ENCODE measurements around the gene TET1. TPM values are rescaled to one million over a fixed set of nuclear protein-coding genes. Genes with fewer than 3 reads are reported as not detected.

Gene TET1
- total and polyA plus RNA-seq, 2 donors from 2014 or later, result 0.22 to 2.2 TPM

GRCh38 chr10:68655620-68656126 is 95.5 kb downstream of the TET1 start:
- no peak overlapping the region for H3K9ac ChIP-seq (ENCODE audit: low read length in 3 of 3)
- no peaks in the 10 kb centered on the region for H3K4me1 ChIP-seq (ENCODE audit: control insufficient read depth in 2 of 3, insufficient read depth in 2 of 3, low read depth in 1 of 3, low read length in 3 of 3)
- no peak overlapping the region for H3K4me3 ChIP-seq (ENCODE audit: low read length in 3 of 3)
- no peak overlapping the region for H3K27ac ChIP-seq (ENCODE audit: low read depth in 2 of 2, low read length in 2 of 2)
- no peak for DNase-seq
- intact Hi-C loops (cut with DNase I), result no loop called here
- FAIRE-seq, result no peak
- H3K9me3 ChIP-seq (ENCODE audit: control insufficient read depth in 2 of 3, insufficient read depth in 1 of 3, low read length in 3 of 3), result no peaks in the 10 kb centered on the region
- H3K27me3 ChIP-seq (ENCODE audit: control insufficient read depth, insufficient read depth, low read length), result no peaks in the 10 kb centered on the region
- no peaks in the 10 kb centered on the region for H3K36me3 ChIP-seq (ENCODE audit: control insufficient read depth in 2 of 3, insufficient read depth in 3 of 3, low read length in 3 of 3)
- TF ChIP-seq CTCF (IDR thresholded peaks at IDR 0.05; ENCODE audit: borderline replicate concordance, extremely low read depth, insufficient read depth), result no peak

GRCh38 chr10:68665841-68666240 is 105.7 kb downstream of the TET1 start:
- Histone ChIP-seq H3K9ac (ENCODE audit: low read length in 3 of 3) (no peak overlapping the region), H3K4me1 (ENCODE audit: control insufficient read depth in 2 of 3, insufficient read depth in 2 of 3, low read depth in 1 of 3, low read length in 3 of 3) (no peaks in the 10 kb centered on the region), H3K9me3 (ENCODE audit: control insufficient read depth in 2 of 3, insufficient read depth in 1 of 3, low read length in 3 of 3) (no peaks in the 10 kb centered on the region), H3K27ac (ENCODE audit: low read depth in 2 of 2, low read length in 2 of 2) (no peak overlapping the region), H3K36me3 (ENCODE audit: control insufficient read depth in 2 of 3, insufficient read depth in 3 of 3, low read length in 3 of 3) (peaks cover 0 to 2% (median 0%) of the 10 kb centered on the region in 3 donors), H3K27me3 (ENCODE audit: control insufficient read depth, insufficient read depth, low read length) (no peaks in the 10 kb centered on the region), H3K4me3 (ENCODE audit: low read length in 3 of 3) (no peak overlapping the region)
- intact Hi-C loops (cut with DNase I), result no loop called here
- no peak for FAIRE-seq
- TF ChIP-seq CTCF (IDR thresholded peaks at IDR 0.05; ENCODE audit: borderline replicate concordance, extremely low read depth, insufficient read depth), result no peak
- DNase-seq, result no peak

- no peak for TF ChIP-seq CTCF (IDR thresholded peaks at IDR 0.05; ENCODE audit: borderline replicate concordance, extremely low read depth, insufficient read depth)
- no peak for FAIRE-seq
- no peak overlapping the region for H3K27ac ChIP-seq (ENCODE audit: low read depth in 2 of 2, low read length in 2 of 2)
- H3K27me3 ChIP-seq (ENCODE audit: control insufficient read depth, insufficient read depth, low read length), result no peaks in the 10 kb centered on the region
- H3K9me3 ChIP-seq (ENCODE audit: control insufficient read depth in 2 of 3, insufficient read depth in 1 of 3, low read length in 3 of 3), result no peaks in the 10 kb centered on the region
- intact Hi-C loops (cut with DNase I), result no loop called here
- H3K4me1 ChIP-seq (ENCODE audit: control insufficient read depth in 2 of 3, insufficient read depth in 2 of 3, low read depth in 1 of 3, low read length in 3 of 3), result no peaks in the 10 kb centered on the region
- H3K4me3 ChIP-seq (ENCODE audit: low read length in 3 of 3), result no peak overlapping the region
- H3K36me3 ChIP-seq (ENCODE audit: control insufficient read depth in 2 of 3, insufficient read depth in 3 of 3, low read length in 3 of 3), result peaks cover 0 to 2% (median 0%) of the 10 kb centered on the region in 3 donors
- no peak overlapping the region for H3K9ac ChIP-seq (ENCODE audit: low read length in 3 of 3)
- DNase-seq, result no peak
Observed at GRCh38 chr10:68666280-68666760, 106.2 kb downstream of the TET1 start.

- DNase-seq, result no peak
- no peaks in the 10 kb centered on the region for H3K4me1 ChIP-seq (ENCODE audit: control insufficient read depth in 2 of 3, insufficient read depth in 2 of 3, low read depth in 1 of 3, low read length in 3 of 3)
- no peak for FAIRE-seq
- no peaks in the 10 kb centered on the region for H3K9me3 ChIP-seq (ENCODE audit: control insufficient read depth in 2 of 3, insufficient read depth in 1 of 3, low read length in 3 of 3)
- no peak overlapping the region for H3K4me3 ChIP-seq (ENCODE audit: low read length in 3 of 3)
- intact Hi-C loops (cut with DNase I), result no loop called here
- no peak overlapping the region for H3K27ac ChIP-seq (ENCODE audit: low read depth in 2 of 2, low read length in 2 of 2)
- H3K36me3 ChIP-seq (ENCODE audit: control insufficient read depth in 2 of 3, insufficient read depth in 3 of 3, low read length in 3 of 3), result peaks cover 0 to 2% (median 0%) of the 10 kb centered on the region in 3 donors
- no peak overlapping the region for H3K9ac ChIP-seq (ENCODE audit: low read length in 3 of 3)
- TF ChIP-seq CTCF (IDR thresholded peaks at IDR 0.05; ENCODE audit: borderline replicate concordance, extremely low read depth, insufficient read depth), result no peak
- no peaks in the 10 kb centered on the region for H3K27me3 ChIP-seq (ENCODE audit: control insufficient read depth, insufficient read depth, low read length)
Observed at GRCh38 chr10:68668231-68668630, 108.1 kb downstream of the TET1 start.

Measured in kidney (tissue), 14 donors.